GM19467 (cell line): ENCODE data around the gene HIPK2.
"Not testable (repeated sequence)": the region's sequence is repeated elsewhere in the genome, so short reads cannot be mapped to it uniquely, and the experiment has no call there.

ENCODE experiments used
- ATAC-seq: cut with Tn5 transposase; IDR thresholded peaks from one replicate; pipeline ENCODE4 v1.9.1; 2021; ENCODE audit warnings: mild to moderate bottlenecking, moderate library complexity; ENCODE audit not compliant: unreplicated experiment

HIPK2 gene

GRCh38 chr7:139635526-139636302, 142.1 kb downstream of the HIPK2 start:
- no peak for ATAC-seq

GRCh38 chr7:139634087-139634486, 143.7 kb downstream of the HIPK2 start:
- no peak for ATAC-seq

- no peak for ATAC-seq
These were observed 146.2 kb downstream of the HIPK2 start for GRCh38 chr7:139631520-139632031.

- no peak for ATAC-seq
These were observed 146.9 kb downstream of the HIPK2 start for GRCh38 chr7:139630643-139631519.

- no peak for ATAC-seq
These were observed 148.3 kb downstream of the HIPK2 start for GRCh38 chr7:139629392-139630082.

- ATAC-seq = no peak
These were observed 150.0 kb downstream of the HIPK2 start for GRCh38 chr7:139627831-139628230.

- no peak for ATAC-seq
These were observed 151.0 kb downstream of the HIPK2 start for GRCh38 chr7:139626817-139627216.

- ATAC-seq = no peak
These were observed 154.3 kb downstream of the HIPK2 start for GRCh38 chr7:139623518-139623917.

GRCh38 chr7:139620676-139621344, 157.0 kb downstream of the HIPK2 start:
- ATAC-seq = no peak

GRCh38 chr7:139619367-139619657, 158.5 kb downstream of the HIPK2 start:
- no peak for ATAC-seq

GRCh38 chr7:139618482-139619366, 159.1 kb downstream of the HIPK2 start:
- no peak for ATAC-seq

GRCh38 chr7:139617074-139617473, 160.7 kb downstream of the HIPK2 start:
- no peak for ATAC-seq

- no peak for ATAC-seq
These were observed 162.9 kb downstream of the HIPK2 start for GRCh38 chr7:139614886-139615285.

GRCh38 chr7:139613971-139614411, 163.8 kb downstream of the HIPK2 start:
- no peak for ATAC-seq

- not testable (repeated sequence) for ATAC-seq
These were observed 166.2 kb downstream of the HIPK2 start for GRCh38 chr7:139611556-139611955.

- no peak for ATAC-seq
These were observed 167.2 kb downstream of the HIPK2 start for GRCh38 chr7:139610595-139610994.

- ATAC-seq = no peak
These were observed 173.9 kb downstream of the HIPK2 start for GRCh38 chr7:139603896-139604295.

- no peak for ATAC-seq
These were observed 174.5 kb downstream of the HIPK2 start for GRCh38 chr7:139603282-139603681.

- ATAC-seq = no peak
These were observed 175.6 kb downstream of the HIPK2 start for GRCh38 chr7:139602143-139602722.
